ENCODE results near the gene PID1.

Gene PID1

DNA sequence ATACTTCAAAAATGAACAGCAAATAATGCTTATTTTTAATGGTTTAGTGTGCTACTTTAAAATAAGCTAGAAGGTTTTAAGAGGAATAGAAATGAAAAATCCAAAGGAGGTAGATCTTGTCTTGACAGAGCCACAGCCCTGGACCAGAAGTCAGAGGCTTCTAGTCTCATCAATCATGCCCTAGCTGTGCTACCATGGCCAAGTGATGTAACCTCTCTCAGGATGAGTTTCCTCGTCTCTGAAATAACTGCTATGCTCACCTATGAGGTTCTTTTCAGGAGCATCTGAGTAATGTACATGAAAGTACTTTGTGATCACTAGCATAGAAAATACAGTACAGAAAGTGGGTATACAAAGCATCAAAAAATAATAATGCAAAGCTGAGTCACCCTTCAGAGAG lies 248.4 kb downstream of the PID1 start:
- no peak for DNase-seq (ENCODE audit: low read depth in 2 of 2)

DNA sequence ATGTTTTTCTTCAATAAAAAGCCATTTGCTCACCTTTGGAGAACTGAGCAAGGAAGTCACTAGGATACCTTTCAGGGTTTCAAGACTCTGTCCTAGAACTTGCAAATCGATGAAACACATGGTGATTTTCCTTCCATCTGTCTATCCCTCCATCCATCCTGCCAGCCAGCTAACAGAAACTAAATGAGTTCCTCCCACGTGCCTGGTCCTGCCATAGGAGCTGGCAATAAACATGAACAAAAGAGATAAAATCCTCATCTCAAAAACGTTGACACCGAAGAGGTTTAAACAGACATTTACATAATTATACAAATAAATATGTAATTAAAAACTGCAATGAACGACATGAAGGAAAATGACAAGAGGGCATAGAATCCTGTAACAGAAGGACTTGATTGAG lies 249.0 kb downstream of the PID1 start:
- no peak for DNase-seq (ENCODE audit: low read depth in 2 of 2)

DNA sequence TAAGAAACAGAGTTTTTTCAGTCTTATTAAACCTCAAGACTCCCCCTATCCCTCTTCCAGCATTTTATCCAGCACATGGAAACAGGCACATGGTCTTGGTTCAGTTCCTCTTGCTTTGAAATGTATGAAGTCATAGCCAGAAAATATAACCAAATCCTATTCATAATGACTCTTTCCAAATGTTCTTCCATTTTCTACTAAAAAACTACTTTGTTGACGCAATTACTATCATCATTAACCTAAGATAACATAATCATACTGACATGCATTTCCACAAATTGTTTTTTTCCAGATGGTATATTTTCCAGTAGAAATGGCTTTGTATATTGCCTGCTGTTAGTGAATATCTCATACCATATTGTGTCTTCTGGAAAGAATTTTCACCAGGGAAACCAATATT lies 261.3 kb downstream of the PID1 start:
- no peak for DNase-seq (ENCODE audit: low read depth in 2 of 2)

DNA sequence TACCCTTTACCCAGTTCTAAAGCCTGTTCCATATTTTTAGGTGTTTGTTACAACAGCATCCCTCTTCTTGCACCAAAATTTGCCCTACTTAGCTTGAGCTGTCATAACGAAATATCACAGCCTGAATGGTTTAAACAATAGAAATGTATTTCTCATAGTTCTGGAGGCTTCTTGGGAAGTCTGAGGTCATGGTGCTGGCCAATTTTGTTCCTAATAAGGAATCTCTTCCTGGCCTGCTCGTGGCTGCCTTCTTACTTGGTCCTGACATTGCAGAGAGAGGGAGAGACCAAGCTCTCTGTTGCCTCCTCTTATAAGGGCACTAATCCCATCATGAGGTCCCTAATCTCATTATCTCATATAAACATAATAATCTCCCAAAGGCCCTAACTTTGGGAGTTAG lies 267.8 kb downstream of the PID1 start:
- DNase-seq (ENCODE audit: low read depth in 2 of 2) = no peak

DNA sequence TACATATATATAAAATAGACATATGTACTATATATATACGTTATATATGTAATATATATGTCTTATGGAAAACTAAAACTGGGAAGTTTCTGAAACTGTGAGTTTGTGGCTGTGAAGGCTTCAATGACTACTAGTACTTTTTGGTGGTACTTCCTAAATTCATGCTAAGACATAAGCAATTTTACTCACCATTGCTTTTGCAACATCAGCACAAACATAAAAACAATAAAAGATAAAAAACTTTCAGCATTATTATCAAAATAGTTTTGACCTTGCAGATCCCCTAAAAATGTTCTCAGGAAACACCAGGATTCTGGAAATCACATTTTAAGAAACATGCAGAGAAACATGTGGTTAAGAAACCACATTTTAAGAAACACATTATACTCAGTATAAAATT lies 269.9 kb downstream of the PID1 start:
- DNase-seq (ENCODE audit: low read depth in 2 of 2) = no peak

- DNase-seq (ENCODE audit: low read depth in 2 of 2) = no peak
Measured at GRCh38 chr2:228999326-228999725, 271.8 kb downstream of the PID1 start.

- no peak for DNase-seq (ENCODE audit: low read depth in 2 of 2)
Measured at GRCh38 chr2:228988786-228989185, 282.3 kb downstream of the PID1 start.

DNA sequence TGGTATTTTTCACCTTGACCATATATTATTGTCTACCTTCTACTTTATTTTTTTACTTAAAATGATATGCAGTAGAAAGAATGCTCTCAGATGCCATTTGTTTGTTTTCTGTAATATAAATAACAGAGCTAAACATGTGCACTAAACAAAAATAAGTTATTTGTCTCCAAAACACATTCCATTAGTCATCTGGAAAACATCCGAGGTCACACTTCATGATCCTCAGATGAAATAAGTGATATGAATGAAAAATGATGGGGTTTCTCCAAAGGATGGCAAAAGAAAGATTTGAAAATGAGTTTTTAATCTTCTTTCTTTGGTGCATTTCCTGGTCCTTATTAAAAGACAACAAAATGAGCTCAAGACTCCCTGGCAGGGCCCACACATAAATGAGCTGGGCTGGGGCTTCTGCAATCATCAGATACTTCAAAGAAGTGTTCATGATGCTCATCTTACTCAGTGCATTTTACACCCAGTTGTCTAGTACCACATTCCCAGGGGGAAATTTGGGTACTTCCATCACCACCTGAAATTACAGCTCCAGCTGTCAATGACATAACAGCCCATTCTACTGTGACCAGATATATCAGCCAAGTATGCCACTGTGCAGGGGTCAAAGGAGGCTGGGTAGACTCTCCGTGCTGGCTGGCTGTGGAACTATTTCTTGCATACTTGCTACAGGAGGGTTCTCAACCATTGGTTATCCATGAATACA lies 283.5 kb downstream of the PID1 start:
- no peak for DNase-seq (ENCODE audit: low read depth in 2 of 2)

- no peak for DNase-seq (ENCODE audit: low read depth in 2 of 2)
Measured at GRCh38 chr2:228986961-228987360, 284.1 kb downstream of the PID1 start.

GRCh38 chr2:228983700-228984099 lies 287.4 kb downstream of the PID1 start:
- no peak for DNase-seq (ENCODE audit: low read depth in 2 of 2)

DNA sequence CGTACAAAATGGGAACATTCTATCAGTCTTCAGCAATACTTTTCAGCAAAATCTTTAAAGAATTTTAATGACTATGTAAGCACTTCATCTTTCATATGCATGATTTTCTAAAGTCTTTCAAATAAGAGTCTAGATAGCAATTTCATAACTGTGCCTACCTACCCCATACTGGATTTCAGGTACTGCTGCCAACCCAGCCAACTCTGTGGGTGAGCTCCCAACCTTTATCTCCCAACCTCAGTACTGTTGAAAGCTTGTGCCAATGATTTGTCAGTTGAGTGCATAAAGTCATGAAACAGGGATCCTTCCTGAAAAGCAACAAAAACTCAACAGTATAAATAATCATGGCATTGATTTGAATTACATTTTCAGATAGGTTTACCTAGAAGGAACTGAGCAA lies 296.9 kb downstream of the PID1 start:
- no peak for DNase-seq (ENCODE audit: low read depth in 2 of 2)
